Astrocyte (in vitro differentiated cells and primary cell): Measurements from ENCODE around the gene LCE3D. TPM values are rescaled to one million over a fixed set of nuclear protein-coding genes. Genes with fewer than 3 reads are reported as not detected.
"Not testable (repeated sequence)": the region's sequence is repeated elsewhere in the genome, so short reads cannot be mapped to it uniquely, and the experiment has no call there.

ENCODE experiments used
- DNase-seq: peaks from one replicate; pipeline ENCODE4 v3.0.0-alpha.2; 2010; ENCODE audit warnings: low read depth
- FAIRE-seq: peaks from 2 replicates; lab custom pipeline; 2011; peaks lifted over from hg19 to GRCh38; lab: Jason Lieb, UNC
- H2AFZ ChIP-seq: 2 replicates; pipeline ENCODE4 v1.6.0; 2012; ENCODE audit warnings: low read depth, low read length, inconsistent platforms
- H3K27ac ChIP-seq: 2 replicates; pipeline ENCODE4 v1.5.1; 2011; ENCODE audit warnings: low read depth, low read length, inconsistent platforms
- H3K27me3 ChIP-seq: 2 replicates; pipeline ENCODE4 v1.6.0; 2011; ENCODE audit warnings: low read length, inconsistent platforms; ENCODE audit not compliant: insufficient read depth
- H3K36me3 ChIP-seq: 2 replicates; pipeline ENCODE4 v1.5.1; 2011; ENCODE audit warnings: low read length, inconsistent platforms; ENCODE audit not compliant: insufficient read depth
- H3K4me1 ChIP-seq: 2 replicates; pipeline ENCODE4 v1.5.1; 2011; ENCODE audit warnings: low read length, inconsistent platforms; ENCODE audit not compliant: insufficient read depth
- H3K4me2 ChIP-seq: 2 replicates; pipeline ENCODE4 v1.6.0; 2012; ENCODE audit warnings: low read length, inconsistent platforms
- H3K4me3 ChIP-seq: 2 replicates; pipeline ENCODE4 v1.5.1; 2011; ENCODE audit warnings: low read depth, mild to moderate bottlenecking, low read length, inconsistent platforms; ENCODE audit not compliant: insufficient read depth
- H3K79me2 ChIP-seq: 2 replicates; pipeline ENCODE4 v1.6.0; 2012; ENCODE audit warnings: mild to moderate bottlenecking, low read length, inconsistent platforms; ENCODE audit not compliant: insufficient read depth
- H3K9ac ChIP-seq: 2 replicates; pipeline ENCODE4 v1.6.0; 2012; ENCODE audit warnings: mild to moderate bottlenecking, low read length, inconsistent platforms
- H3K9me3 ChIP-seq: 2 replicates; pipeline ENCODE4 v1.5.1; 2012; ENCODE audit warnings: low read depth, mild to moderate bottlenecking, low read length, inconsistent platforms; ENCODE audit not compliant: insufficient read depth
- H4K20me1 ChIP-seq: 2 replicates; pipeline ENCODE4 v1.6.0; 2012; ENCODE audit warnings: low read length, inconsistent platforms; ENCODE audit not compliant: insufficient read depth
- H3K27ac Mint-ChIP-seq: one replicate; pipeline ENCODE4 v1.8.0; 2021; ENCODE audit warnings: mild to moderate bottlenecking, mixed read lengths; ENCODE audit not compliant: unreplicated experiment
- H3K27me3 Mint-ChIP-seq: one replicate; pipeline ENCODE4 v1.8.0; 2021; ENCODE audit warnings: low read depth, mixed read lengths; ENCODE audit not compliant: unreplicated experiment
- H3K36me3 Mint-ChIP-seq: one replicate; pipeline ENCODE4 v1.8.0; 2021; ENCODE audit warnings: low read depth, mixed read lengths; ENCODE audit not compliant: unreplicated experiment
- H3K4me1 Mint-ChIP-seq: one replicate; pipeline ENCODE4 v1.8.0; 2021; ENCODE audit warnings: low read depth, mixed read lengths; ENCODE audit not compliant: unreplicated experiment
- H3K4me3 Mint-ChIP-seq: one replicate; pipeline ENCODE4 v1.8.0; 2021; ENCODE audit warnings: mild to moderate bottlenecking, moderate library complexity, mixed read lengths; ENCODE audit not compliant: unreplicated experiment
- H3K9me3 Mint-ChIP-seq: one replicate; pipeline ENCODE4 v1.8.0; 2021; ENCODE audit warnings: mild to moderate bottlenecking, mixed read lengths; ENCODE audit not compliant: unreplicated experiment
- CTCF ChIP-seq: IDR thresholded peaks from 2 replicates; pipeline ENCODE4 v1.5.1; 2011; ENCODE audit warnings: low read depth, mild to moderate bottlenecking, inconsistent platforms, low read length, moderate library complexity; ENCODE audit not compliant: insufficient read depth
- EZH2 ChIP-seq: IDR thresholded peaks from 2 replicates; pipeline ENCODE4 v1.6.1; 2012; ENCODE audit warnings: mild to moderate bottlenecking, low read length, inconsistent platforms; ENCODE audit not compliant: insufficient read depth
- total RNA-seq: library from RNA; stranded (reverse); gene quantifications from 2 replicates; pipeline ENCODE4 v1.2.1, GENCODE V29; 2021

Gene LCE3D
- total RNA-seq, 1 donor from 2014 or later: not detected

- Histone ChIP-seq H4K20me1 (no peaks in the 10 kb centered on the region), H3K4me3 (no peak overlapping the region), H3K9me3 (no peaks in the 10 kb centered on the region), H3K4me2 (no peak overlapping the region), H3K79me2 (no peaks in the 10 kb centered on the region), H2AFZ (no peak overlapping the region), H3K36me3 (no peaks in the 10 kb centered on the region), H3K4me1 (no peaks in the 10 kb centered on the region), H3K9ac (no peak overlapping the region), H3K27me3 (no peaks in the 10 kb centered on the region), H3K27ac (no peak overlapping the region)
- Mint-ChIP-seq H3K4me1 (peaks cover 2% of the 10 kb centered on the region), H3K27me3 (no peaks in the 10 kb centered on the region), H3K4me3 (no peak overlapping the region), H3K27ac (no peak overlapping the region), H3K36me3 (no peaks in the 10 kb centered on the region), H3K9me3 (no peaks in the 10 kb centered on the region)
- TF ChIP-seq EZH2 (no peak), CTCF (no peak)
- no peak for DNase-seq
- no peak for FAIRE-seq
Measured at GRCh38 chr1:152582647-152583046, 2.3 kb upstream of the LCE3D start.

GRCh38 chr1:152579526-152579925 lies 790 bp downstream of the LCE3D start:
- not testable (repeated sequence) for H3K79me2 ChIP-seq, H3K27me3 ChIP-seq, H3K4me1 Mint-ChIP-seq, H3K9me3 Mint-ChIP-seq, H3K4me3 Mint-ChIP-seq, H2AFZ ChIP-seq, H3K9me3 ChIP-seq, H3K36me3 Mint-ChIP-seq, H3K36me3 ChIP-seq, DNase-seq, H3K4me3 ChIP-seq, H3K4me2 ChIP-seq, H3K27me3 Mint-ChIP-seq, H3K27ac Mint-ChIP-seq, H3K27ac ChIP-seq, H4K20me1 ChIP-seq, H3K9ac ChIP-seq, H3K4me1 ChIP-seq, FAIRE-seq

GRCh38 chr1:152577168-152577567 lies 3.1 kb downstream of the LCE3D start:
- Histone ChIP-seq H3K9me3 (no peaks in the 10 kb centered on the region), H2AFZ (no peak overlapping the region), H4K20me1 (no peaks in the 10 kb centered on the region), H3K27ac (no peak overlapping the region), H3K79me2 (no peaks in the 10 kb centered on the region), H3K36me3 (no peaks in the 10 kb centered on the region), H3K4me3 (no peak overlapping the region), H3K4me2 (no peak overlapping the region), H3K27me3 (no peaks in the 10 kb centered on the region), H3K4me1 (no peaks in the 10 kb centered on the region), H3K9ac (no peak overlapping the region)
- no peak overlapping the region for H3K4me3 Mint-ChIP-seq
- peaks cover 8% of the 10 kb centered on the region for H3K4me1 Mint-ChIP-seq
- peak overlapping the region; percentile 29 for H3K27ac Mint-ChIP-seq
- TF ChIP-seq EZH2 (no peak), CTCF (no peak)
- no peaks in the 10 kb centered on the region for H3K9me3 Mint-ChIP-seq
- DNase-seq (no peak), FAIRE-seq (no peak)
- no peaks in the 10 kb centered on the region for H3K36me3 Mint-ChIP-seq
- peaks cover 4% of the 10 kb centered on the region for H3K27me3 Mint-ChIP-seq
